SK-N-SH treated with all-trans-retinoic acid at 6 μM for 48 hours (cell line): ENCODE data around the gene SERPINB8.

Experiments used
- CSDC2 ChIP-seq: fragments of 250-450 bp; sonication (Bioruptor Pico); IDR thresholded peaks from 2 replicates; pipeline ENCODE4 v1.5.0; 2020; ENCODE audit warnings: mild to moderate bottlenecking, moderate library complexity
- OSR1 ChIP-seq: fragments of 250-450 bp; sonication (Bioruptor Pico); IDR thresholded peaks from 2 replicates; pipeline ENCODE4 v1.8.0; 2022; ENCODE audit warnings: moderate library complexity, mild to moderate bottlenecking, inconsistent platforms
- PPARA ChIP-seq: fragments of 250-450 bp; sonication (Bioruptor Pico); IDR thresholded peaks from 2 replicates; pipeline ENCODE4 v1.5.0; 2020; ENCODE audit warnings: mild to moderate bottlenecking, borderline replicate concordance
- RARB ChIP-seq: fragments of 250-450 bp; sonication (Bioruptor Pico); IDR thresholded peaks from 2 replicates; pipeline ENCODE4 v1.8.0; 2021; ENCODE audit warnings: mild to moderate bottlenecking, moderate library complexity
- SNAI2 ChIP-seq: fragments of 250-450 bp; sonication (Bioruptor Pico); IDR thresholded peaks from 2 replicates; pipeline ENCODE4 v1.5.0; 2020; ENCODE audit warnings: mild to moderate bottlenecking, moderate library complexity

DNA sequence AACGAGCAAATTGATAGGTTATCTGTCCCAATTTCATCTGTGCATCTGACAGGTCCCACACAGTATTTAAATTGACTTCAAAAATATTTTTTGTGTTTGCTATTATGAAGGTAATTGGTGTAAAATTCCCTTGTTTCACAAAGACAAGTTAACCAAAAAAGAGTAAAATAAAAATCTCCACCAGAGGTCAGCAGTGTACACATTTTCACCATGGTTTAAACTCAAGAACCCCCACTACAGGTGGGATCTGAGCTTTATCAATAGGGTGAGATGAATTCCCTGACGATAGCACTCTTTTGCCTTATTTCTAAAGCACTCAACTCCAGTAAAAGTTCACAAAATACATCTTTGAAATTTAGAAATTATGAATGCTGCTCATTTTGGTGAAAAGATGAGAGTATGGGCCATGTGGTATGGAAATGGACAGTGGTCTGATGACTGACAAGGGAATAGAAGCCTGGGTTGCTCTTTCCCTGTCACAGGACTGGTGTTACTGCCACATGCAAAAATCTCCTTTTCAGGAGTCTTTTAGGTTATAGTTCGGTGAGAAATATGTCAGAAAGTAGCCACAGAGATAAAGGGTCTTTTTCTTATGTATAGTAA, 68.0 kb downstream of the SERPINB8 start:
- TF ChIP-seq PPARA: no peak
- no peak for TF ChIP-seq RARB (CRISPR knock-in tag)
- no peak for TF ChIP-seq SNAI2 (CRISPR knock-in tag)
- no peak for TF ChIP-seq OSR1 (CRISPR knock-in tag)
- no peak for TF ChIP-seq CSDC2 (CRISPR knock-in tag)
